ENCODE measurements around the gene CPAMD8.

DNA sequence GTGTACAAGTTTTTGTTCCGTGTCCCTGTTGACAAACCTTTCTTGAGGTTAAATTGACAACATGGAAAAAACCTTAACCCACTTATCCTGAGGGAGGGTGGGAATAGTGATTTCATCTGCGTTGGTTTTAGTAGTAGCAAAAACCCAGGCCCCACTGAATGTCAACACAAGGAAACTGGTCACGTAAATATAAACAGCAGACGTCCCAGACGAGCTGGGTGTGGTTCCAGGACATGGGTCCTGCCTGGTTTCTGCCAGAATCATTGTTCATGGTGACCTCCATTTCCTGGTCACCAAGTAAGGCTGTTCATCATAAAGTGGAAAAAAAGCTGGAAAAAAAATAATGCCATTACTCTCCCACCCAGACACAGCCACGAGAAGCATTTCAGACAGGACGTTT, 154.7 kb downstream of the CPAMD8 start:
- TF ChIP-seq, protein P1, sequence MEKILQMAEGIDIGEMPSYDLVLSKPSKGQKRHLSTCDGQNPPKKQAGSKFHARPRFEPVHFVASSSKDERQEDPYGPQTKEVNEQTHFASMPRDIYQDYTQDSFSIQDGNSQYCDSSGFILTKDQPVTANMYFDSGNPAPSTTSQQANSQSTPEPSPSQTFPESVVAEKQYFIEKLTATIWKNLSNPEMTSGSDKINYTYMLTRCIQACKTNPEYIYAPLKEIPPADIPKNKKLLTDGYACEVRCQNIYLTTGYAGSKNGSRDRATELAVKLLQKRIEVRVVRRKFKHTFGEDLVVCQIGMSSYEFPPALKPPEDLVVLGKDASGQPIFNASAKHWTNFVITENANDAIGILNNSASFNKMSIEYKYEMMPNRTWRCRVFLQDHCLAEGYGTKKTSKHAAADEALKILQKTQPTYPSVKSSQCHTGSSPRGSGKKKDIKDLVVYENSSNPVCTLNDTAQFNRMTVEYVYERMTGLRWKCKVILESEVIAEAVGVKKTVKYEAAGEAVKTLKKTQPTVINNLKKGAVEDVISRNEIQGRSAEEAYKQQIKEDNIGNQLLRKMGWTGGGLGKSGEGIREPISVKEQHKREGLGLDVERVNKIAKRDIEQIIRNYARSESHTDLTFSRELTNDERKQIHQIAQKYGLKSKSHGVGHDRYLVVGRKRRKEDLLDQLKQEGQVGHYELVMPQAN (conservative IDR thresholded peaks at IDR 0.05) = no peak
- TF ChIP-seq NFYB (IDR thresholded peaks at IDR 0.05; ENCODE audit: insufficient read depth, low read depth, low read length) = no peak
- TF ChIP-seq EED (IDR thresholded peaks at IDR 0.05; ENCODE audit: low read depth) = no peak
- TF ChIP-seq, protein P2, sequence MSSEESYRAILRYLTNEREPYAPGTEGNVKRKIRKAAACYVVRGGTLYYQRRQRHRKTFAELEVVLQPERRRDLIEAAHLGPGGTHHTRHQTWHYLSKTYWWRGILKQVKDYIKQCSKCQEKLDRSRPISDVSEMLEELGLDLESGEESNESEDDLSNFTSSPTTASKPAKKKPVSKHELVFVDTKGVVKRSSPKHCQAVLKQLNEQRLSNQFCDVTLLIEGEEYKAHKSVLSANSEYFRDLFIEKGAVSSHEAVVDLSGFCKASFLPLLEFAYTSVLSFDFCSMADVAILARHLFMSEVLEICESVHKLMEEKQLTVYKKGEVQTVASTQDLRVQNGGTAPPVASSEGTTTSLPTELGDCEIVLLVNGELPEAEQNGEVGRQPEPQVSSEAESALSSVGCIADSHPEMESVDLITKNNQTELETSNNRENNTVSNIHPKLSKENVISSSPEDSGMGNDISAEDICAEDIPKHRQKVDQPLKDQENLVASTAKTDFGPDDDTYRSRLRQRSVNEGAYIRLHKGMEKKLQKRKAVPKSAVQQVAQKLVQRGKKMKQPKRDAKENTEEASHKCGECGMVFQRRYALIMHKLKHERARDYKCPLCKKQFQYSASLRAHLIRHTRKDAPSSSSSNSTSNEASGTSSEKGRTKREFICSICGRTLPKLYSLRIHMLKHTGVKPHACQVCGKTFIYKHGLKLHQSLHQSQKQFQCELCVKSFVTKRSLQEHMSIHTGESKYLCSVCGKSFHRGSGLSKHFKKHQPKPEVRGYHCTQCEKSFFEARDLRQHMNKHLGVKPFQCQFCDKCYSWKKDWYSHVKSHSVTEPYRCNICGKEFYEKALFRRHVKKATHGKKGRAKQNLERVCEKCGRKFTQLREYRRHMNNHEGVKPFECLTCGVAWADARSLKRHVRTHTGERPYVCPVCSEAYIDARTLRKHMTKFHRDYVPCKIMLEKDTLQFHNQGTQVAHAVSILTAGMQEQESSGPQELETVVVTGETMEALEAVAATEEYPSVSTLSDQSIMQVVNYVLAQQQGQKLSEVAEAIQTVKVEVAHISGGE (CRISPR knock-in tag; IDR thresholded peaks at IDR 0.05) = no peak
- TF ChIP-seq, protein P3, sequence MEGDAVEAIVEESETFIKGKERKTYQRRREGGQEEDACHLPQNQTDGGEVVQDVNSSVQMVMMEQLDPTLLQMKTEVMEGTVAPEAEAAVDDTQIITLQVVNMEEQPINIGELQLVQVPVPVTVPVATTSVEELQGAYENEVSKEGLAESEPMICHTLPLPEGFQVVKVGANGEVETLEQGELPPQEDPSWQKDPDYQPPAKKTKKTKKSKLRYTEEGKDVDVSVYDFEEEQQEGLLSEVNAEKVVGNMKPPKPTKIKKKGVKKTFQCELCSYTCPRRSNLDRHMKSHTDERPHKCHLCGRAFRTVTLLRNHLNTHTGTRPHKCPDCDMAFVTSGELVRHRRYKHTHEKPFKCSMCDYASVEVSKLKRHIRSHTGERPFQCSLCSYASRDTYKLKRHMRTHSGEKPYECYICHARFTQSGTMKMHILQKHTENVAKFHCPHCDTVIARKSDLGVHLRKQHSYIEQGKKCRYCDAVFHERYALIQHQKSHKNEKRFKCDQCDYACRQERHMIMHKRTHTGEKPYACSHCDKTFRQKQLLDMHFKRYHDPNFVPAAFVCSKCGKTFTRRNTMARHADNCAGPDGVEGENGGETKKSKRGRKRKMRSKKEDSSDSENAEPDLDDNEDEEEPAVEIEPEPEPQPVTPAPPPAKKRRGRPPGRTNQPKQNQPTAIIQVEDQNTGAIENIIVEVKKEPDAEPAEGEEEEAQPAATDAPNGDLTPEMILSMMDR (IDR thresholded peaks at IDR 0.05 in 2 of 3, conservative IDR thresholded peaks at IDR 0.05 in 1 of 3; ENCODE audit: control insufficient read depth in 2 of 3, extremely low read depth in 1 of 3, insufficient read depth in 1 of 3, low read depth in 3 of 3, low read length in 3 of 3) = no peak
- no peak for TF ChIP-seq POLR2A (IDR thresholded peaks at IDR 0.05; ENCODE audit: low read depth, low read length)
- TF ChIP-seq, protein P4, sequence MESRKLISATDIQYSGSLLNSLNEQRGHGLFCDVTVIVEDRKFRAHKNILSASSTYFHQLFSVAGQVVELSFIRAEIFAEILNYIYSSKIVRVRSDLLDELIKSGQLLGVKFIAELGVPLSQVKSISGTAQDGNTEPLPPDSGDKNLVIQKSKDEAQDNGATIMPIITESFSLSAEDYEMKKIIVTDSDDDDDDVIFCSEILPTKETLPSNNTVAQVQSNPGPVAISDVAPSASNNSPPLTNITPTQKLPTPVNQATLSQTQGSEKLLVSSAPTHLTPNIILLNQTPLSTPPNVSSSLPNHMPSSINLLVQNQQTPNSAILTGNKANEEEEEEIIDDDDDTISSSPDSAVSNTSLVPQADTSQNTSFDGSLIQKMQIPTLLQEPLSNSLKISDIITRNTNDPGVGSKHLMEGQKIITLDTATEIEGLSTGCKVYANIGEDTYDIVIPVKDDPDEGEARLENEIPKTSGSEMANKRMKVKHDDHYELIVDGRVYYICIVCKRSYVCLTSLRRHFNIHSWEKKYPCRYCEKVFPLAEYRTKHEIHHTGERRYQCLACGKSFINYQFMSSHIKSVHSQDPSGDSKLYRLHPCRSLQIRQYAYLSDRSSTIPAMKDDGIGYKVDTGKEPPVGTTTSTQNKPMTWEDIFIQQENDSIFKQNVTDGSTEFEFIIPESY (IDR thresholded peaks at IDR 0.05) = no peak
- no peak for TF ChIP-seq SIX5 (IDR thresholded peaks at IDR 0.05; ENCODE audit: low read depth, low read length, severe bottlenecking)

All from GM12878 (cell line).